Stimulated activated CD8-positive, alpha-beta memory T cell treated with anti-CD3 and anti-CD28 coated beads, Interleukin-7, amount 100 ng/mL, for 1 hour (primary cell): ENCODE measurements around the gene RNF126.
A peak's percentile ranks its signal among the peaks of the same experiment; 100 is the strongest.

ENCODE experiments used
- DNase-seq, 2 donors: peaks; one replicate each; pipeline ENCODE4 v3.0.0-alpha.2; 2020; ENCODE audit warnings: low read depth in 2 of 2

Gene RNF126

GRCh38 chr19:663682-664117 lies 686 bp upstream of the RNF126 start:
- no peak for DNase-seq

- peak; percentile 39 for DNase-seq
Measured at GRCh38 chr19:662207-662961, 630 bp downstream of the RNF126 start.

- peak in 1 of 2 donors; percentile 37 for DNase-seq
Measured at GRCh38 chr19:661427-662196, 1.4 kb downstream of the RNF126 start.

- no peak for DNase-seq
Measured at GRCh38 chr19:660793-661426, 2.1 kb downstream of the RNF126 start.

GRCh38 chr19:658916-659839 lies 3.8 kb downstream of the RNF126 start:
- DNase-seq: no peak

GRCh38 chr19:658059-658839 lies 4.8 kb downstream of the RNF126 start:
- DNase-seq: no peak

- DNase-seq: no peak
Measured at GRCh38 chr19:657611-658010, 5.4 kb downstream of the RNF126 start.

- no peak for DNase-seq
Measured at GRCh38 chr19:656751-657559, 6.1 kb downstream of the RNF126 start.

GRCh38 chr19:655691-656090 lies 7.3 kb downstream of the RNF126 start:
- no peak for DNase-seq

- DNase-seq: no peak
Measured at GRCh38 chr19:653425-653824, 9.6 kb downstream of the RNF126 start.

GRCh38 chr19:652467-653389 lies 10.3 kb downstream of the RNF126 start:
- DNase-seq: no peak

- DNase-seq: no peak
Measured at GRCh38 chr19:651991-652390, 11.0 kb downstream of the RNF126 start.

- DNase-seq: no peak
Measured at GRCh38 chr19:651114-651818, 11.7 kb downstream of the RNF126 start.

- DNase-seq: no peak
Measured at GRCh38 chr19:650121-650520, 12.9 kb downstream of the RNF126 start.

GRCh38 chr19:648904-649801 lies 13.9 kb downstream of the RNF126 start:
- DNase-seq: no peak

GRCh38 chr19:648305-648704 lies 14.7 kb downstream of the RNF126 start:
- no peak for DNase-seq
